Endodermal cell (in vitro differentiated cells): Measurements from ENCODE around the gene PTPRR. TPM values are rescaled to one million over a fixed set of nuclear protein-coding genes. Genes with fewer than 3 reads are reported as not detected.

Source experiments
- DNase-seq: peaks from one replicate; pipeline ENCODE4 v3.0.0-alpha.2; 2017
- H3K27ac ChIP-seq: 2 replicates; pipeline ENCODE4 v1.5.1; 2013; ENCODE audit warnings: mild to moderate bottlenecking, low read depth, low read length, moderate library complexity
- H3K27me3 ChIP-seq: 2 replicates; pipeline ENCODE4 v1.6.1; 2013; ENCODE audit warnings: mild to moderate bottlenecking, low read length, moderate library complexity; ENCODE audit not compliant: insufficient read depth, control insufficient read depth, poor library complexity, severe bottlenecking
- H3K36me3 ChIP-seq: 2 replicates; pipeline ENCODE4 v1.7.0; 2013; ENCODE audit warnings: mild to moderate bottlenecking, low read length, moderate library complexity; ENCODE audit not compliant: control insufficient read depth, insufficient read depth
- H3K4me1 ChIP-seq: one replicate; pipeline ENCODE4 v1.7.0; 2013; ENCODE audit warnings: low read length; ENCODE audit not compliant: control insufficient read depth, insufficient read depth
- H3K4me3 ChIP-seq: 2 replicates; pipeline ENCODE4 v1.5.1; 2013; ENCODE audit warnings: mild to moderate bottlenecking, low read length, moderate library complexity
- H3K9ac ChIP-seq: 2 replicates; pipeline ENCODE4 v1.6.1; 2013; ENCODE audit warnings: mild to moderate bottlenecking, low read length, moderate library complexity; ENCODE audit not compliant: poor library complexity, severe bottlenecking; ENCODE audit errors: extremely low read depth
- H3K9me3 ChIP-seq: 2 replicates; pipeline ENCODE4 v1.6.1; 2013; ENCODE audit warnings: mild to moderate bottlenecking, low read length, moderate library complexity; ENCODE audit not compliant: control insufficient read depth
- H3K27ac Mint-ChIP-seq: 2 replicates; pipeline ENCODE4 v1.8.0; 2020; ENCODE audit warnings: mixed read lengths
- H3K27me3 Mint-ChIP-seq: 2 replicates; pipeline ENCODE4 v1.8.0; 2021; ENCODE audit warnings: mild to moderate bottlenecking, mixed read lengths; ENCODE audit not compliant: insufficient read depth
- H3K36me3 Mint-ChIP-seq: 2 replicates; pipeline ENCODE4 v1.8.0; 2020; ENCODE audit warnings: low read depth, mixed read lengths
- H3K4me1 Mint-ChIP-seq: 2 replicates; pipeline ENCODE4 v1.8.0; 2020; ENCODE audit warnings: mixed read lengths
- H3K4me3 Mint-ChIP-seq: 2 replicates; pipeline ENCODE4 v1.8.0; 2020; ENCODE audit warnings: mild to moderate bottlenecking, moderate library complexity, mixed read lengths
- H3K9me3 Mint-ChIP-seq: 2 replicates; pipeline ENCODE4 v1.8.0; 2020; ENCODE audit warnings: mild to moderate bottlenecking, mixed read lengths
- WGBS, 2 experiments: methylation state at CpG; one replicate each; pipeline versions ENCODE4 v1.1.5 to v1.1.7; 2013; ENCODE audit warnings: missing lambda C conversion rate in 2 of 2, mixed read lengths in 1 of 2; ENCODE audit not compliant: insufficient coverage in 1 of 2, insufficient read length in 1 of 2; 5-methylcytosine and 5-hydroxymethylcytosine counted together
- total RNA-seq, 2 donors: library from RNA; stranded (reverse); fragmentation: NEBNext Ultra II Directional in 1 of 2; extraction: Animal tissue kit (Norgen Biotek cat#: 25700) in 1 of 2; gene quantifications; 2 replicates in 1 of 2; 3 replicates in 1 of 2; pipeline ENCODE4 v1.2.1, GENCODE V29; 2021
- TF ChIP-seq, protein P1 (sequence below): fragments of 200-600 bp; sonication (generic); conservative IDR thresholded peaks from 2 replicates; pipeline ENCODE4 v1.5.0; 2021; ENCODE audit warnings: antibody characterized with exemption, mild to moderate bottlenecking

PTPRR gene
- total RNA-seq, 2 donors from 2014 or later, result 0.27 to 0.40 TPM

DNA sequence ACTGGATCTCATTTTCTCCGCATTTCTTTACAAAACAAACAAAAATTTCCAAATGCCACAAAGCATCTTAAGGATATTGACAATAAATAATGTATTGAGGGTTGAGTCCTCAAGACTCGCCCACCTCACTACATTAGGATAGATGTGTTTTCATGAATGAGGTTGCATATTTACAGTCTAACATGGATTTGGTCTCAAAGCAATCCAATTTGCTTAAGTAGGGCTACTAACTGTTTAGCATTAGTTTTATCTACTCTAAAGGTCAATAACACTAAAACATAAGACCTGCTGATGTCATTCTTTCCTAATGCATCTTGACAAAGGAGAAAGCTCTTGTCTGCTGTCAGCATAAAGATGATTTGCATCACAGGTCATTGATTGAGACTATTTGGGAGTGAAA, 82.4 kb downstream of the PTPRR start:
- H3K36me3 ChIP-seq, result no peaks in the 10 kb centered on the region
- no peak for DNase-seq
- H3K9ac ChIP-seq, result no peak overlapping the region
- H3K4me1 ChIP-seq, result no peaks in the 10 kb centered on the region
- TF ChIP-seq, protein P1, sequence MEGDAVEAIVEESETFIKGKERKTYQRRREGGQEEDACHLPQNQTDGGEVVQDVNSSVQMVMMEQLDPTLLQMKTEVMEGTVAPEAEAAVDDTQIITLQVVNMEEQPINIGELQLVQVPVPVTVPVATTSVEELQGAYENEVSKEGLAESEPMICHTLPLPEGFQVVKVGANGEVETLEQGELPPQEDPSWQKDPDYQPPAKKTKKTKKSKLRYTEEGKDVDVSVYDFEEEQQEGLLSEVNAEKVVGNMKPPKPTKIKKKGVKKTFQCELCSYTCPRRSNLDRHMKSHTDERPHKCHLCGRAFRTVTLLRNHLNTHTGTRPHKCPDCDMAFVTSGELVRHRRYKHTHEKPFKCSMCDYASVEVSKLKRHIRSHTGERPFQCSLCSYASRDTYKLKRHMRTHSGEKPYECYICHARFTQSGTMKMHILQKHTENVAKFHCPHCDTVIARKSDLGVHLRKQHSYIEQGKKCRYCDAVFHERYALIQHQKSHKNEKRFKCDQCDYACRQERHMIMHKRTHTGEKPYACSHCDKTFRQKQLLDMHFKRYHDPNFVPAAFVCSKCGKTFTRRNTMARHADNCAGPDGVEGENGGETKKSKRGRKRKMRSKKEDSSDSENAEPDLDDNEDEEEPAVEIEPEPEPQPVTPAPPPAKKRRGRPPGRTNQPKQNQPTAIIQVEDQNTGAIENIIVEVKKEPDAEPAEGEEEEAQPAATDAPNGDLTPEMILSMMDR, result no peak
- no peaks in the 10 kb centered on the region for H3K9me3 Mint-ChIP-seq
- no peak overlapping the region for H3K27ac ChIP-seq
- no peak overlapping the region for H3K27ac Mint-ChIP-seq
- H3K4me1 Mint-ChIP-seq, result peaks cover 28% of the 10 kb centered on the region
- WGBS, 2 experiments, result 20 to 100% methylated on average over 1 of the region's 2 CpGs
- H3K4me3 ChIP-seq, result no peak overlapping the region
- no peak overlapping the region for H3K4me3 Mint-ChIP-seq
- H3K27me3 Mint-ChIP-seq, result peaks cover 3% of the 10 kb centered on the region
- H3K9me3 ChIP-seq, result no peaks in the 10 kb centered on the region
- H3K27me3 ChIP-seq, result no peaks in the 10 kb centered on the region
- no peaks in the 10 kb centered on the region for H3K36me3 Mint-ChIP-seq

DNA sequence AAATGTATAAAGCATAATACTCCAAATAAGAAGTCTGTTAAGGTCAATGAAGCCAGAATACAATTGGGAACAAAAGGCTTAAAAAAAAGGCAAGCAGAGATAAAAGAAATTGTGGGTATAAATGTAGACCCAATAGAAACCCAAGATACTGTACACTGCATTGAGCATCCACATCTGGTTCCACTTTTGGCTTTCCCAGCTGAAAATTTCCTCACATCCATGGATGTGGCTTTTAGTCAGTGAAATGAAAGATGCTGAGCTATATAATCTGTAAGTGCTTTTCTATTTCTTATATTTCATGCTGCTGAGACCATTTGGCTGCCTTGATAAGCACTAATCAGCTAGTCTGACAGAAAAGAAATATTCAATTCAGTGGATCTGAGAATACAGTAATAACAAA, 83.5 kb downstream of the PTPRR start:
- Mint-ChIP-seq H3K9me3 (no peaks in the 10 kb centered on the region), H3K27ac (no peak overlapping the region), H3K27me3 (peaks cover 5% of the 10 kb centered on the region), H3K4me1 (peaks cover 25% of the 10 kb centered on the region), H3K4me3 (no peak overlapping the region), H3K36me3 (no peaks in the 10 kb centered on the region)
- H3K9me3 ChIP-seq, result no peaks in the 10 kb centered on the region
- no peaks in the 10 kb centered on the region for H3K4me1 ChIP-seq
- H3K27ac ChIP-seq, result no peak overlapping the region
- no peak overlapping the region for H3K9ac ChIP-seq
- DNase-seq, result no peak
- TF ChIP-seq, protein P1, result no peak
- H3K4me3 ChIP-seq, result no peak overlapping the region
- H3K36me3 ChIP-seq, result no peaks in the 10 kb centered on the region
- H3K27me3 ChIP-seq, result no peaks in the 10 kb centered on the region

DNA sequence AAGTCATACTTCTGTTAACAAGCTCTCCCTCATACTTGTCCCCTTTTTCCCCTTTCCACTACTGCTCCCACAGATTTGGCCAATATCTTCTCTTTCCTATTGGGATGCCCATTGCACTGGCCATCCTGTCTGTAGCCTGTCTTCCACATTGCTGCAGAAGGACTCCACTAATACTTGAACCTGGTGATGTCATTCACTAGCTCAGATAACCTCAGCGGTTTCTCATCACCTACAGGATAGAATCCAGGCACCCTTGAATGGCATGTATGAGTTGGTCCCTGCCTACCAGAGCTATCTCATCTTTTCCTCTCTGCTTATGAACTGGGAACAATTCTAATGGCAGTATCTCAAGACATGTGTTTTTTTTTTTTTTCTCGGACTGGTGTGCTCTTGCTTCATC, 84.6 kb downstream of the PTPRR start:
- TF ChIP-seq, protein P1, result no peak
- Mint-ChIP-seq H3K9me3 (no peaks in the 10 kb centered on the region), H3K27me3 (peaks cover 5% of the 10 kb centered on the region), H3K27ac (no peak overlapping the region), H3K36me3 (no peaks in the 10 kb centered on the region), H3K4me3 (no peak overlapping the region), H3K4me1 (peaks cover 31% of the 10 kb centered on the region)
- no peak overlapping the region for H3K27ac ChIP-seq
- H3K4me3 ChIP-seq, result no peak overlapping the region
- H3K9me3 ChIP-seq, result no peaks in the 10 kb centered on the region
- H3K27me3 ChIP-seq, result no peaks in the 10 kb centered on the region
- WGBS, 2 experiments, result 97 to 100% methylated on average over 2 of the region's 2 CpGs
- peaks cover 3% of the 10 kb centered on the region for H3K4me1 ChIP-seq
- DNase-seq, result no peak
- H3K9ac ChIP-seq, result no peak overlapping the region
- H3K36me3 ChIP-seq, result no peaks in the 10 kb centered on the region
